Measurements from ENCODE around the gene MTA1. TPM values are rescaled to one million over a fixed set of nuclear protein-coding genes. Genes with fewer than 3 reads are reported as not detected.

MTA1 gene
- total RNA-seq, 2 experiments from 2014 or later, result 136 to 152 TPM

Other genes with a start within 250 kb of the MTA1 start
- 10 to 100 TPM; 12.3 to 13.5 TPM for gene NUDT14, start 238.5 kb upstream of the MTA1 start, total RNA-seq
- gene BTBD6, start 171.3 kb upstream of the MTA1 start, total RNA-seq, result 10 to 100 TPM; 18.9 to 23.2 TPM
- gene BRF1, start 118.8 kb upstream of the MTA1 start, total RNA-seq, result 10 to 100 TPM; 20.0 to 28.1 TPM
- gene PACS2, start 105.1 kb upstream of the MTA1 start, total RNA-seq, result 10 to 100 TPM; 30.6 to 32.9 TPM
- gene TEX22, start 21.3 kb upstream of the MTA1 start, total RNA-seq, result 1 to 10 TPM; 1.4 to 2.4 TPM
- gene CRIP2, start 55.0 kb downstream of the MTA1 start, total RNA-seq, result 1 to 10 TPM; 1.1 to 1.2 TPM
- 100 to 1,000 TPM; 182 to 186 TPM for gene CRIP1, start 67.1 kb downstream of the MTA1 start, total RNA-seq
- 10 to 100 TPM; 21.7 to 31.8 TPM for gene TEDC1, start 71.4 kb downstream of the MTA1 start, total RNA-seq
- gene TMEM121, start 106.8 kb downstream of the MTA1 start, total RNA-seq, result 1 to 10 TPM; 7.2 to 9.2 TPM

Measured in activated CD4-positive, alpha-beta T cell treated with anti-CD3 and anti-CD28 coated beads for 36 hours (primary cell).